ENCODE data around the gene USP17L10.
"Not testable (repeated sequence)": the region's sequence is repeated elsewhere in the genome, so short reads cannot be mapped to it uniquely, and the experiment has no call there.

USP17L10 gene

GRCh38 chr4:9210357-9210756 lies at the start of gene USP17L10:
Gene USP17L10, plus strand, starts transcription at chr4:9210657. Its CDS starts 0 bp downstream, at chr4:9210657.
- DNase-seq: not testable (repeated sequence)

- DNase-seq: not testable (repeated sequence)
Measured at GRCh38 chr4:9165990-9166389, 44.5 kb upstream of the USP17L10 start.

- DNase-seq: not testable (repeated sequence)
Measured at GRCh38 chr4:9169791-9170459, 40.5 kb upstream of the USP17L10 start, which contains the start of gene FAM90A26. Gene FAM90A26, plus strand, starts transcription at chr4:9170409. Its CDS starts 2,764 bp downstream, at chr4:9173173.

GRCh38 chr4:9214701-9215100 lies 4.2 kb downstream of the USP17L10 start:
- not testable (repeated sequence) for DNase-seq

- not testable (repeated sequence) for DNase-seq
Measured at GRCh38 chr4:9215105-9215504, 4.6 kb downstream of the USP17L10 start, which contains the start of gene USP17L11. Gene USP17L11, plus strand, starts transcription at chr4:9215405. Its CDS starts 0 bp downstream, at chr4:9215405.

- DNase-seq: not testable (repeated sequence)
Measured at GRCh38 chr4:9219852-9220251, 9.4 kb downstream of the USP17L10 start, which contains the start of gene USP17L12. Gene USP17L12, plus strand, starts transcription at chr4:9220152. Its CDS starts 0 bp downstream, at chr4:9220152.

GRCh38 chr4:9224596-9224995 lies 14.1 kb downstream of the USP17L10 start, which contains the start of gene USP17L13:
Gene USP17L13, plus strand, starts transcription at chr4:9224896. Its CDS starts 0 bp downstream, at chr4:9224896.
- not testable (repeated sequence) for DNase-seq

GRCh38 chr4:9230249-9230648 lies 19.8 kb downstream of the USP17L10 start:
- not testable (repeated sequence) for DNase-seq

- DNase-seq: not testable (repeated sequence)
Measured at GRCh38 chr4:9234085-9234484, 23.6 kb downstream of the USP17L10 start, which contains the start of gene USP17L15. Gene USP17L15, plus strand, starts transcription at chr4:9234385. Its CDS starts 0 bp downstream, at chr4:9234385.

- DNase-seq: not testable (repeated sequence)
Measured at GRCh38 chr4:9238461-9238860, 28.0 kb downstream of the USP17L10 start.

- DNase-seq: not testable (repeated sequence)
Measured at GRCh38 chr4:9243579-9243978, 33.1 kb downstream of the USP17L10 start, which contains the start of gene USP17L17. Gene USP17L17, plus strand, starts transcription at chr4:9243879. Its CDS starts 0 bp downstream, at chr4:9243879.

GRCh38 chr4:9247953-9248680 lies 37.7 kb downstream of the USP17L10 start, which contains the start of gene USP17L18:
Gene USP17L18, plus strand, starts transcription at chr4:9248630. Its CDS starts 0 bp downstream, at chr4:9248630.
- DNase-seq: not testable (repeated sequence)

GRCh38 chr4:9253078-9253477 lies 42.6 kb downstream of the USP17L10 start, which contains the start of gene USP17L19:
Gene USP17L19, plus strand, starts transcription at chr4:9253378. Its CDS starts 0 bp downstream, at chr4:9253378.
- DNase-seq: not testable (repeated sequence)

- DNase-seq: not testable (repeated sequence)
Measured at GRCh38 chr4:9257824-9258223, 47.4 kb downstream of the USP17L10 start, which contains the start of gene USP17L20. Gene USP17L20, plus strand, starts transcription at chr4:9258124. Its CDS starts 0 bp downstream, at chr4:9258124.

Measured in GDM1 (cell line).